ENCODE results near the gene STX8.

Gene STX8

DNA sequence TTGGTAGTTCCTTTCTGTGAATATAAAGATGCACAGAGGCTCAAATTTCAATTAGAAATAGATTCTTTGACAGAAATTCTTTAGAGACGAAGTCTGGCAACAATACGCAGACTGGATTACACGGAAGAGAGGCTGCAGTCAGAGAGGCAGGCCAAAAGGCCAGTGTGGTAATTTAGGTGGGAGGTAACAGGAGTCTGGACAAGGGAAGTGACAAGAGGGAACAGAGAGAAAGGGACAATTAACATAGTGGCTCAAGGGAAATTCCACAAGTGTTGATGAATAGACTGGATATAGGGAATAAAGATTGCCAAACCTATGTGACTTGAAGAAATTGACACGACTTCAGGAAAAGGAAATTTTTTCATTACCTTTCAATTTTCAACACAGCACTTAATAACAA lies 54.6 kb downstream of the STX8 start:
- H3K4me2 ChIP-seq (ENCODE audit: low read length): no peak overlapping the region
- no peaks in the 10 kb centered on the region for H3K79me1 ChIP-seq (ENCODE audit: low read length)
- no peak overlapping the region for H2AFZ ChIP-seq (ENCODE audit: insufficient read depth, low read length, poor library complexity)
- H4K8ac ChIP-seq (ENCODE audit: low read depth, low read length): no peak overlapping the region
- no peak overlapping the region for H3K18ac ChIP-seq (ENCODE audit: low read length)
- H3K4me1 ChIP-seq (ENCODE audit: control insufficient read depth in 1 of 2, insufficient read depth in 2 of 2, low read length in 2 of 2): peaks cover 0 to 2% of the 10 kb centered on the region in 2 experiments
- no peak overlapping the region for H3K27ac ChIP-seq (ENCODE audit: low read depth, low read length)
- no peak overlapping the region for H3K9ac ChIP-seq (ENCODE audit: low read length)
- no peaks in the 10 kb centered on the region for H3K79me2 ChIP-seq (ENCODE audit: control insufficient read depth, insufficient read depth, low read length, poor library complexity)
- no peak overlapping the region for H2BK12ac ChIP-seq (ENCODE audit: low read length)
- no peak overlapping the region for H2BK5ac ChIP-seq (ENCODE audit: low read depth, low read length, poor library complexity)
- peak in 1 of 2 donors; percentile 13 for DNase-seq
- no peaks in the 10 kb centered on the region for H3K36me3 ChIP-seq (ENCODE audit: control insufficient read depth in 1 of 2, insufficient read depth in 2 of 2, low read length in 2 of 2)
- no peak overlapping the region for H3K23ac ChIP-seq (ENCODE audit: low read length)
- H2AK5ac ChIP-seq (ENCODE audit: low read length): no peak overlapping the region
- no peak overlapping the region for H3K4ac ChIP-seq (ENCODE audit: low read depth, low read length)
- no peak overlapping the region for H4K12ac ChIP-seq (ENCODE audit: low read depth, low read length)
- no peak overlapping the region for H3K14ac ChIP-seq (ENCODE audit: low read length)
- H3K9me3 ChIP-seq (ENCODE audit: insufficient read depth, low read depth, low read length): no peaks in the 10 kb centered on the region
- H4K91ac ChIP-seq (ENCODE audit: low read depth, low read length): no peak overlapping the region
- H2BK120ac ChIP-seq (ENCODE audit: insufficient read depth, low read length, poor library complexity): no peak overlapping the region
- WGBS (ENCODE audit: extremely low coverage, insufficient coverage, insufficient read length): no CpG with 5 or more reads among the region's 4 CpGs
- no peaks in the 10 kb centered on the region for H3K27me3 ChIP-seq (ENCODE audit: insufficient read depth, low read length)
- no peak overlapping the region for H3K4me3 ChIP-seq (ENCODE audit: low read depth, low read length)

DNA sequence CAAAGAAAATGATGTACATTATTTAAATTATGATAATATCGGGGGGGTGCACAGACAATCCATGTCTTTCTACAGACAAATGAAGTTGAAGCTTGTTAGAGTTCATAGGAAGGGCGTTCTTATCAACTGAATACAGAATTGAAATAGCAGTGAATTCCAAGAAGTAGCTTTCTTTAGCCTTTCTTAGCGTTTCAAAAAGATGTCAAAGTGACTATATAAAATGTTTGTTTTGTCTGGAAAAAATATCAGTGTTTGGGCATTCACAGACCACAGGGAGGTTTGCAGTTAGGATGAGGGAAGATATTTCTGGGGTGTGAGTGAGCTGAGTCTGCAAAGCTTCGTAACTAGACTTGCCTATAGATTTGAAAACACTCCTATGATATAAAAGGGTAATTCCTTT lies 55.0 kb downstream of the STX8 start:
- no CpG with 5 or more reads among the region's 4 CpGs for WGBS (ENCODE audit: extremely low coverage, insufficient coverage, insufficient read length)
- no peaks in the 10 kb centered on the region for H3K27me3 ChIP-seq (ENCODE audit: insufficient read depth, low read length)
- no peak overlapping the region for H3K9ac ChIP-seq (ENCODE audit: low read length)

GRCh38 chr17:9519583-9520272 lies 55.9 kb downstream of the STX8 start:
- Histone ChIP-seq H3K36me3 (ENCODE audit: control insufficient read depth in 1 of 2, insufficient read depth in 2 of 2, low read length in 2 of 2) (no peaks in the 10 kb centered on the region), H2BK5ac (ENCODE audit: low read depth, low read length, poor library complexity) (no peak overlapping the region), H2AFZ (ENCODE audit: insufficient read depth, low read length, poor library complexity) (no peak overlapping the region), H4K8ac (ENCODE audit: low read depth, low read length) (no peak overlapping the region), H2AK5ac (ENCODE audit: low read length) (no peak overlapping the region), H3K18ac (ENCODE audit: low read length) (no peak overlapping the region), H2BK12ac (ENCODE audit: low read length) (no peak overlapping the region), H3K4me2 (ENCODE audit: low read length) (no peak overlapping the region), H3K23ac (ENCODE audit: low read length) (no peak overlapping the region), H3K14ac (ENCODE audit: low read length) (no peak overlapping the region), H3K4me3 (ENCODE audit: low read depth, low read length) (no peak overlapping the region), H2BK120ac (ENCODE audit: insufficient read depth, low read length, poor library complexity) (no peak overlapping the region), H4K91ac (ENCODE audit: low read depth, low read length) (no peak overlapping the region), H4K12ac (ENCODE audit: low read depth, low read length) (no peak overlapping the region), H3K27me3 (ENCODE audit: insufficient read depth, low read length) (no peaks in the 10 kb centered on the region), H3K9ac (ENCODE audit: low read length) (no peak overlapping the region), H3K4ac (ENCODE audit: low read depth, low read length) (no peak overlapping the region), H3K27ac (ENCODE audit: low read depth, low read length) (no peak overlapping the region), H3K4me1 (ENCODE audit: control insufficient read depth in 1 of 2, insufficient read depth in 2 of 2, low read length in 2 of 2) (peaks cover 0 to 2% of the 10 kb centered on the region in 2 experiments), H3K79me1 (ENCODE audit: low read length) (no peaks in the 10 kb centered on the region), H3K79me2 (ENCODE audit: control insufficient read depth, insufficient read depth, low read length, poor library complexity) (no peaks in the 10 kb centered on the region), H3K9me3 (ENCODE audit: insufficient read depth, low read depth, low read length) (no peaks in the 10 kb centered on the region)
- DNase-seq: no peak
- 100% methylated on average over 2 of the region's 9 CpGs for WGBS (ENCODE audit: extremely low coverage, insufficient coverage, insufficient read length)

More for the DNA sequence above, 55.0 kb downstream of the STX8 start:
- H2AFZ ChIP-seq (ENCODE audit: insufficient read depth, low read length, poor library complexity): no peak overlapping the region
- H3K36me3 ChIP-seq (ENCODE audit: control insufficient read depth in 1 of 2, insufficient read depth in 2 of 2, low read length in 2 of 2): no peaks in the 10 kb centered on the region
- no peak overlapping the region for H3K4me3 ChIP-seq (ENCODE audit: low read depth, low read length)
- no peak overlapping the region for H3K14ac ChIP-seq (ENCODE audit: low read length)
- H3K9me3 ChIP-seq (ENCODE audit: insufficient read depth, low read depth, low read length): no peaks in the 10 kb centered on the region
- no peak overlapping the region for H3K4ac ChIP-seq (ENCODE audit: low read depth, low read length)
- H3K79me1 ChIP-seq (ENCODE audit: low read length): no peaks in the 10 kb centered on the region
- no peak overlapping the region for H4K91ac ChIP-seq (ENCODE audit: low read depth, low read length)
- H2BK5ac ChIP-seq (ENCODE audit: low read depth, low read length, poor library complexity): no peak overlapping the region
- no peak for DNase-seq
- H2BK12ac ChIP-seq (ENCODE audit: low read length): no peak overlapping the region
- no peak overlapping the region for H4K12ac ChIP-seq (ENCODE audit: low read depth, low read length)
- no peak overlapping the region for H2AK5ac ChIP-seq (ENCODE audit: low read length)
- peaks cover 0 to 2% of the 10 kb centered on the region in 2 experiments for H3K4me1 ChIP-seq (ENCODE audit: control insufficient read depth in 1 of 2, insufficient read depth in 2 of 2, low read length in 2 of 2)
- no peak overlapping the region for H3K4me2 ChIP-seq (ENCODE audit: low read length)
- H3K18ac ChIP-seq (ENCODE audit: low read length): no peak overlapping the region
- no peak overlapping the region for H2BK120ac ChIP-seq (ENCODE audit: insufficient read depth, low read length, poor library complexity)
- no peaks in the 10 kb centered on the region for H3K79me2 ChIP-seq (ENCODE audit: control insufficient read depth, insufficient read depth, low read length, poor library complexity)
- no peak overlapping the region for H3K23ac ChIP-seq (ENCODE audit: low read length)
- H3K27ac ChIP-seq (ENCODE audit: low read depth, low read length): no peak overlapping the region
- H4K8ac ChIP-seq (ENCODE audit: low read depth, low read length): no peak overlapping the region

- H4K8ac ChIP-seq (ENCODE audit: low read depth, low read length): no peak overlapping the region
- no peak overlapping the region for H2BK12ac ChIP-seq (ENCODE audit: low read length)
- peak in 1 of 2 donors; percentile 44 for DNase-seq
- H3K79me2 ChIP-seq (ENCODE audit: control insufficient read depth, insufficient read depth, low read length, poor library complexity): no peaks in the 10 kb centered on the region
- peaks cover 2% of the 10 kb centered on the region in 2 experiments for H3K4me1 ChIP-seq (ENCODE audit: control insufficient read depth in 1 of 2, insufficient read depth in 2 of 2, low read length in 2 of 2)
- H3K14ac ChIP-seq (ENCODE audit: low read length): no peak overlapping the region
- H3K27me3 ChIP-seq (ENCODE audit: insufficient read depth, low read length): no peaks in the 10 kb centered on the region
- no peaks in the 10 kb centered on the region for H3K9me3 ChIP-seq (ENCODE audit: insufficient read depth, low read depth, low read length)
- no peak overlapping the region for H3K9ac ChIP-seq (ENCODE audit: low read length)
- H4K12ac ChIP-seq (ENCODE audit: low read depth, low read length): no peak overlapping the region
- H2AK5ac ChIP-seq (ENCODE audit: low read length): no peak overlapping the region
- WGBS (ENCODE audit: extremely low coverage, insufficient coverage, insufficient read length): no CpG with 5 or more reads among the region's 1 CpG
- H2AFZ ChIP-seq (ENCODE audit: insufficient read depth, low read length, poor library complexity): no peak overlapping the region
- H3K36me3 ChIP-seq (ENCODE audit: control insufficient read depth in 1 of 2, insufficient read depth in 2 of 2, low read length in 2 of 2): no peaks in the 10 kb centered on the region
- H3K27ac ChIP-seq (ENCODE audit: low read depth, low read length): no peak overlapping the region
- H3K18ac ChIP-seq (ENCODE audit: low read length): no peak overlapping the region
- no peak overlapping the region for H3K23ac ChIP-seq (ENCODE audit: low read length)
- H2BK5ac ChIP-seq (ENCODE audit: low read depth, low read length, poor library complexity): no peak overlapping the region
- H2BK120ac ChIP-seq (ENCODE audit: insufficient read depth, low read length, poor library complexity): no peak overlapping the region
- H4K91ac ChIP-seq (ENCODE audit: low read depth, low read length): no peak overlapping the region
- no peak overlapping the region for H3K4me2 ChIP-seq (ENCODE audit: low read length)
- H3K4ac ChIP-seq (ENCODE audit: low read depth, low read length): no peak overlapping the region
- no peaks in the 10 kb centered on the region for H3K79me1 ChIP-seq (ENCODE audit: low read length)
- no peak overlapping the region for H3K4me3 ChIP-seq (ENCODE audit: low read depth, low read length)
Measured at GRCh38 chr17:9517396-9517795, 58.2 kb downstream of the STX8 start.
